CD4-positive, alpha-beta memory T cell (primary cell): Measurements from ENCODE around the gene POLG2. TPM values are rescaled to one million over a fixed set of nuclear protein-coding genes. Genes with fewer than 3 reads are reported as not detected.
A peak's percentile ranks its signal among the peaks of the same experiment; 100 is the strongest.

ENCODE experiments used
- CTCF ChIA-PET: fragments of 350-600 bp; sonication (Branson Sonifier 250); formaldehyde crosslinking; loops from one replicate; lab custom pipeline; 2021; ENCODE audit warnings: inconsistent platforms; ENCODE audit not compliant: partially characterized antibody; lab: Charles Lee
- POLR2A ChIA-PET: fragments of 350-600 bp; sonication (Branson Sonifier 250); formaldehyde crosslinking; loops from one replicate; lab custom pipeline; 2021; ENCODE audit not compliant: partially characterized antibody; lab: Charles Lee
- DNase-seq, 5 donors: peaks; one replicate each; pipeline versions ENCODE4 v3.0.0 to v3.0.0-alpha.2; 2020 to 2022; ENCODE audit warnings: mixed read lengths in 1 of 5
- H3K27ac ChIP-seq: one replicate; pipeline ENCODE4 v1.7.0; 2013; ENCODE audit warnings: low read depth, low read length
- H3K27me3 ChIP-seq: 2 replicates; pipeline ENCODE4 v1.7.0; 2013; ENCODE audit warnings: mild to moderate bottlenecking, low read length, moderate library complexity; ENCODE audit not compliant: insufficient read depth
- H3K36me3 ChIP-seq: 2 replicates; pipeline ENCODE4 v1.7.0; 2013; ENCODE audit warnings: mild to moderate bottlenecking, low read length, moderate library complexity; ENCODE audit not compliant: insufficient read depth
- H3K4me1 ChIP-seq: 2 replicates; pipeline ENCODE4 v1.7.0; 2013; ENCODE audit warnings: mild to moderate bottlenecking, low read length, moderate library complexity; ENCODE audit not compliant: insufficient read depth
- H3K4me3 ChIP-seq, 2 donors: one replicate each; pipeline ENCODE4 v1.7.0; 2013; ENCODE audit warnings: low read length in 2 of 2, mild to moderate bottlenecking in 1 of 2
- H3K9me3 ChIP-seq, 2 donors: one replicate each; pipeline ENCODE4 v1.7.0; 2013; ENCODE audit warnings: low read length in 2 of 2, control low read depth in 1 of 2; ENCODE audit not compliant: control insufficient read depth in 1 of 2
- H3K27ac Mint-ChIP-seq, 7 donors: one replicate each; pipeline ENCODE4 v1.8.0; 2020 to 2021; ENCODE audit warnings: mixed read lengths in 7 of 7, mild to moderate bottlenecking in 6 of 7, inconsistent platforms in 3 of 7, moderate library complexity in 3 of 7
- H3K27me3 Mint-ChIP-seq, 2 donors: one replicate each; pipeline ENCODE4 v1.8.0; 2020 to 2021; ENCODE audit warnings: mixed read lengths in 2 of 2
- H3K36me3 Mint-ChIP-seq, 2 donors: one replicate each; pipeline ENCODE4 v1.8.0; 2020 to 2021; ENCODE audit warnings: mixed read lengths in 2 of 2, inconsistent platforms in 1 of 2, mild to moderate bottlenecking in 1 of 2
- H3K4me1 Mint-ChIP-seq, 4 donors: one replicate each; pipeline ENCODE4 v1.8.0; 2020 to 2021; ENCODE audit warnings: mixed read lengths in 4 of 4, mild to moderate bottlenecking in 1 of 4
- H3K4me3 Mint-ChIP-seq, 8 donors: one replicate each; pipeline ENCODE4 v1.8.0; 2020 to 2021; ENCODE audit warnings: mixed read lengths in 8 of 8, mild to moderate bottlenecking in 7 of 8, moderate library complexity in 6 of 8, inconsistent platforms in 3 of 8
- H3K9me3 Mint-ChIP-seq, 8 donors: one replicate each; pipeline ENCODE4 v1.8.0; 2020 to 2021; ENCODE audit warnings: mixed read lengths in 8 of 8, mild to moderate bottlenecking in 5 of 8, inconsistent platforms in 3 of 8, moderate library complexity in 1 of 8
- intact Hi-C: fragments of 100-400 bp; cut with micrococcal nuclease; formaldehyde crosslinking; loops from one replicate; pipeline ENCODE4 v1.15.1; 2023
- polyA plus RNA-seq, 2 donors: library from polyadenylated mRNA; unstranded; fragments of 300-500 nt; fragmentation: Illumina TruSeq; gene quantifications; one replicate each; pipeline ENCODE4 v1.2.3, GENCODE V29; 2021
- total RNA-seq, 2 experiments: library from RNA; stranded (reverse); gene quantifications; one replicate each; pipeline ENCODE4 v1.2.3, GENCODE V29; 2021

POLG2 gene
- total and polyA plus RNA-seq, 4 experiments from 2014 or later = 3.0 to 60.0 (median 32.1) TPM

DNA sequence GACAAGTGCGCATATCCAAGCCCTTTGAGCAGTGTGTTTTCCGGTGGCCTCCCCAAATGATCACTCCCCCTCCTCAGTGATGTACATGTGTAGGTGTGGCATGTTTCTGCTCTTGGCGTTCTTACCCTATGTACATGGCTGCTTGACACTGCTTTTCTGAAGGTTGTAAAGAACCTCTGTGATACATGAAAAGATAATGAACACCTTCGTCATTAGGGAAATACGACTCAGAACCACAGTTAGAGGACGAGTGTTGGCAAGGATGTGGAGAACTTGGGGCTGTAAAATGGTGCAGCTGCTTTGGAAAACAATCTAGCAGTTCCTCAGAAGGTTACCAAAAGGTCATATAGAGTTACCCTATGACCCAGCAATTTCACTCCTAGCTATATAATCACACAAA lies 38.5 kb upstream of the POLG2 start:
- POLR2A ChIA-PET = interaction anchor here (4.2 kb wide), 1 partner anchor 29 kb away, joined by 22 read pairs; the partner anchor contains the start of genes CEP95 and DDX5
- H3K4me3 ChIP-seq = no peak overlapping the region
- no peak for DNase-seq
- H3K36me3 ChIP-seq = peaks cover 73% of the 10 kb centered on the region
- CTCF ChIA-PET = interaction anchor here (0.9 to 3.6 kb wide), 3 partner anchors 8 to 115 kb away, joined by 3 to 22 read pairs (median 6); no protein-coding TSS in a partner anchor
- Mint-ChIP-seq H3K9me3 (no peaks in the 10 kb centered on the region), H3K4me3 (no peak overlapping the region), H3K4me1 (peaks cover 0 to 3% (median 0%) of the 10 kb centered on the region in 4 donors), H3K27ac (peak overlapping the region in 2 of 7 donors; percentile 27 to 63), H3K36me3 (peaks cover 50 to 76% of the 10 kb centered on the region in 2 donors), H3K27me3 (no peaks in the 10 kb centered on the region)
- H3K27me3 ChIP-seq = no peaks in the 10 kb centered on the region
- H3K4me1 ChIP-seq = no peaks in the 10 kb centered on the region
- H3K9me3 ChIP-seq = no peaks in the 10 kb centered on the region
- intact Hi-C loops = loop anchor here (10.0 kb wide), 1 partner anchor 109 kb away; no protein-coding TSS in a partner anchor
- H3K27ac ChIP-seq = no peak overlapping the region

DNA sequence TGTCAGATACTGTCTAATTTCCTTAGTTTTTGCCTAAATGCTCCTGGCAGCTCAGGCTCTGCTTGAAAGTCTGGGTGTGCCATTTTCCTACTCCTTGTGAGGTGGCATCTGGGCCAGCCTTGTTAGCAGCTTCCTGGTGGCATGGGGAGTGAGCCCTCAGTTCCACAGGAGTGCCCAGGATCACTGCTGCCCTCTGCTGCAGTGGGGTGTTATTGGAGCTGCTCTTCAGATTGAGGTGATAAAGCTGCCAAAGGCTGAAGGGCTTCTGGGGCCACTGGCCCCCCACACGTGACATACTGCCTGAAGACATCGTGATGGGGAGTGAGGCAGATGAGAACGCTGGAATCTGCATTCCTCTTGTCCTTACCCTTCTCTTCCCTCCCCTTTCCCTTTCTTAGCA lies 37.3 kb upstream of the POLG2 start:
- Histone ChIP-seq H3K27ac (no peak overlapping the region), H3K9me3 (no peaks in the 10 kb centered on the region), H3K36me3 (peaks cover 82% of the 10 kb centered on the region), H3K4me3 (no peak overlapping the region), H3K27me3 (no peaks in the 10 kb centered on the region), H3K4me1 (no peaks in the 10 kb centered on the region)
- DNase-seq = no peak
- H3K27me3 Mint-ChIP-seq = no peaks in the 10 kb centered on the region
- no peak overlapping the region for H3K4me3 Mint-ChIP-seq
- POLR2A ChIA-PET = interaction anchor here (2.6 to 4.2 kb wide), 2 partner anchors 28 to 38 kb away, joined by 8 to 22 read pairs; partner anchors contain the start of genes CEP95, DDX5 and POLG2
- intact Hi-C loops = loop anchor here (10.0 kb wide), 1 partner anchor 111 kb away; no protein-coding TSS in a partner anchor
- H3K27ac Mint-ChIP-seq = peak overlapping the region in 3 of 7 donors; percentile 37 to 48 (median 43)
- peaks cover 57 to 87% of the 10 kb centered on the region in 2 donors for H3K36me3 Mint-ChIP-seq
- peaks cover 0 to 2% (median 0%) of the 10 kb centered on the region in 4 donors for H3K4me1 Mint-ChIP-seq
- peaks cover 0 to 1% (median 0%) of the 10 kb centered on the region in 8 donors for H3K9me3 Mint-ChIP-seq
- CTCF ChIA-PET = interaction anchor here (1.1 to 3.6 kb wide), 4 partner anchors 10 to 116 kb away, joined by 3 to 22 read pairs (median 7); no protein-coding TSS in a partner anchor

DNA sequence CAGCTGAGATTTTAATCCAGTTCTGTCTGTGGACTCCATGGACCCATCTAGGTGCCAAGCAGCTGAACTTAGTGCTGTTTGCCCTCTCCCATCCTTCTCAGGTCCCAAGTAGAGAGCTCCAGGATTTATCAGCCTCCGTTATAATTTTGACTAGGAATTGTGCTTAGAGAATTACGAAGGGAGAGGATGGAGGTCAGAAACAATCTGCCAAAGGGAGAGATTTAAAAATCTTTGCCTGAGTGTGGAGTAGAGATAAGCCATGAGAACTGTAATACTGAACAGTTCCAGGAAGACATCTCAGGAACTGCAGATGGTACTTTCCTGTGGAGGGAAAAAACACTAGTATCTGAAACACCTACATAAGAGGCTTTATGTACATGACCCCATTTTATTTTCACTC lies 36.9 kb upstream of the POLG2 start:
- H3K36me3 Mint-ChIP-seq = peaks cover 59 to 88% of the 10 kb centered on the region in 2 donors
- H3K27me3 ChIP-seq = no peaks in the 10 kb centered on the region
- CTCF ChIA-PET = interaction anchor here (1.1 to 3.6 kb wide), 6 partner anchors 8 to 212 kb away, joined by 3 to 22 read pairs (median 5); no protein-coding TSS in a partner anchor

DNA sequence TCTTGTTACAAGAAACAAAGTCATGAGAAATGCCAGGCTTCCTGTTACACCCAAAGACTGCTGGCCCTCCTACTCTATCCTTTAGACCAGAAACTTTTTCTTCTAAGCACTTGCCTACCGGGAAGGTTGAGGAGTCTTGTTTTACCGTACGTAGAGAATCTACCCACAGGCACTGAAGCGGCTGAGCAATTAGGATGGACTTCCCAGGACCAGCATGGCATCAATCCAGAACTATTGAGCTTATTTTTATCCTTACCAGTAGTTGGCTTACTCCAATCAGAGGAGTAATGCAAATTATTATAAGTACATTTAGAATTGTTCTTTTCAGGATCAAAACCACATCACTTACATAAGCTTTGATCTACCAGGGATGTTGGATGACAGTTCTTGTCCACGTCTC lies 35.6 kb upstream of the POLG2 start:
- Mint-ChIP-seq H3K4me3 (no peak overlapping the region), H3K36me3 (peaks cover 65 to 90% of the 10 kb centered on the region in 2 donors), H3K9me3 (peaks cover 0 to 1% (median 0%) of the 10 kb centered on the region in 8 donors), H3K4me1 (peaks cover 0 to 3% (median 0%) of the 10 kb centered on the region in 4 donors), H3K27ac (peak overlapping the region in 2 of 7 donors; percentile 18 to 54), H3K27me3 (no peaks in the 10 kb centered on the region)
- no peaks in the 10 kb centered on the region for H3K9me3 ChIP-seq
- peaks cover 84% of the 10 kb centered on the region for H3K36me3 ChIP-seq
- no peaks in the 10 kb centered on the region for H3K27me3 ChIP-seq
- ChIA-PET POLR2A (interaction anchor here (2.6 to 4.2 kb wide), 2 partner anchors 26 to 36 kb away, joined by 8 to 22 read pairs; partner anchors contain the start of genes CEP95, DDX5 and POLG2), CTCF (interaction anchor here (1.2 to 3.6 kb wide), 4 partner anchors 9 to 207 kb away, joined by 3 to 22 read pairs (median 6); no protein-coding TSS in a partner anchor)
- H3K4me3 ChIP-seq = no peak overlapping the region
- H3K4me1 ChIP-seq = no peaks in the 10 kb centered on the region
- no peak overlapping the region for H3K27ac ChIP-seq
- DNase-seq = no peak
- intact Hi-C loops = loop anchor here (10.0 kb wide), 1 partner anchor 112 kb away; no protein-coding TSS in a partner anchor

More for the DNA sequence above, 36.9 kb upstream of the POLG2 start:
- Histone ChIP-seq H3K4me1 (no peaks in the 10 kb centered on the region), H3K27ac (no peak overlapping the region), H3K9me3 (no peaks in the 10 kb centered on the region), H3K4me3 (no peak overlapping the region), H3K36me3 (peaks cover 82% of the 10 kb centered on the region)
- DNase-seq = no peak
- Mint-ChIP-seq H3K4me3 (no peak overlapping the region), H3K4me1 (peaks cover 0 to 2% (median 0%) of the 10 kb centered on the region in 4 donors), H3K27ac (peak overlapping the region in 4 of 7 donors; percentile 13 to 48 (median 40)), H3K27me3 (no peaks in the 10 kb centered on the region), H3K9me3 (peaks cover 0 to 1% (median 0%) of the 10 kb centered on the region in 8 donors)
- intact Hi-C loops = loop anchor here (10.0 kb wide), 1 partner anchor 111 kb away; no protein-coding TSS in a partner anchor
- POLR2A ChIA-PET = interaction anchor here (2.6 to 4.2 kb wide), 2 partner anchors 28 to 37 kb away, joined by 8 to 22 read pairs; partner anchors contain the start of genes CEP95, DDX5 and POLG2

DNA sequence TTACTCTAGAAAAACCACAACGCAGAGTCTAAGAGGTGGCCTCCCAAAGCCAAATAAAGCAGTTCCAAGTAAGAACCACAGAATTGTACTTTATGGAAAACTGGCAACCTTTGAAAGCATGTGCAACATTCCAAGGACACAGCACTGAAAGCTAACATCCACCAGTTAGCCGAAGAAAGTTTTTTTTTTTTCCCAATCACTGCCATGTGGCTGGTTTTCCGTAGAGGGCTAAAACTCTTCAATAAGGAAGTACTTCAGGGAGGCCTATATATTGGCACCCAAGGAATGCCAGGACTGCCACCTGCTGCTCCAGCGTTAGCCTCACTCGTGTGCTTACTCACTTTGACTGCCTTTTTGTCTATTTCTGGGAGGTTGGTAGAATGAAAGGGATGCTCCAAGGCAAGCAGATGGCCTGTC lies 35.1 kb upstream of the POLG2 start:
- no peaks in the 10 kb centered on the region for H3K27me3 Mint-ChIP-seq
- peaks cover 0 to 3% (median 0%) of the 10 kb centered on the region in 4 donors for H3K4me1 Mint-ChIP-seq
- peaks cover 0 to 1% (median 0%) of the 10 kb centered on the region in 8 donors for H3K9me3 Mint-ChIP-seq
- DNase-seq = no peak
- Histone ChIP-seq H3K36me3 (peaks cover 85% of the 10 kb centered on the region), H3K4me1 (no peaks in the 10 kb centered on the region), H3K4me3 (no peak overlapping the region), H3K9me3 (no peaks in the 10 kb centered on the region), H3K27ac (no peak overlapping the region), H3K27me3 (no peaks in the 10 kb centered on the region)
- H3K27ac Mint-ChIP-seq = no peak overlapping the region
- H3K4me3 Mint-ChIP-seq = no peak overlapping the region
- CTCF ChIA-PET = interaction anchor here (1.0 to 1.7 kb wide), 3 partner anchors 10 to 207 kb away, joined by 3 read pairs; no protein-coding TSS in a partner anchor
- POLR2A ChIA-PET = interaction anchor here (2.6 to 4.2 kb wide), 2 partner anchors 26 to 36 kb away, joined by 8 to 22 read pairs; partner anchors contain the start of genes CEP95, DDX5 and POLG2
- intact Hi-C loops = loop anchor here (10.0 kb wide), 1 partner anchor 113 kb away; no protein-coding TSS in a partner anchor
- peaks cover 66 to 89% of the 10 kb centered on the region in 2 donors for H3K36me3 Mint-ChIP-seq

DNA sequence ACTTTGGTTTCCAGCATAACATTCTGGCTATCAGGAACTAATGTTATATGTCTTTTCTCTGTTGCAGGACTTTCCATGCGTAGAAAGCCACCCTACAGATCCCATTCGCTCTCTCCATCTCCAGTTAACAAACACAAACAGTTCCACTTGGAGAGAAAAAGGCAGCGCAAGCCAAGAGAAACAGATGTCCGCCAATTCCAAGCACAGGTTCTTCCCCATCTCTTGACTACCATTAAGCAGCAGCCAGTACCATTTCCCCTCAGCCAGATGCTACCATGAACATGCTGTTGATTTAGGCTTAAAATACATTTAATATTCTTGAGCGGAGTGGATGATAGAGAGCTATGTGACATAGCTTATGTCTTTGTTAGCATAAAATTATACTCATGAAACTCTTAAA lies 32.4 kb upstream of the POLG2 start:
- Histone ChIP-seq H3K4me1 (no peaks in the 10 kb centered on the region), H3K27ac (no peak overlapping the region), H3K27me3 (no peaks in the 10 kb centered on the region), H3K9me3 (no peaks in the 10 kb centered on the region), H3K36me3 (peaks cover 82% of the 10 kb centered on the region), H3K4me3 (no peak overlapping the region)
- Mint-ChIP-seq H3K27me3 (no peaks in the 10 kb centered on the region), H3K4me3 (no peak overlapping the region), H3K36me3 (peaks cover 70 to 85% of the 10 kb centered on the region in 2 donors), H3K27ac (peak overlapping the region in 1 of 7 donors; percentile 38), H3K9me3 (peaks cover 0 to 1% (median 0%) of the 10 kb centered on the region in 8 donors), H3K4me1 (peaks cover 0 to 4% (median 0%) of the 10 kb centered on the region in 4 donors)
- POLR2A ChIA-PET = no interaction called here
- CTCF ChIA-PET = interaction anchor here (1.1 kb wide), 1 partner anchor 121 kb away, joined by 3 read pairs; no protein-coding TSS in a partner anchor
- no peak for DNase-seq
- intact Hi-C loops = no loop called here
